Activated naive CD4-positive, alpha-beta T cell treated with anti-CD3 and anti-CD28 coated beads, Interleukin-2, amount 50 U/mL, for 24 hours (primary cell): ENCODE measurements around the gene CHMP2A.

ENCODE experiments used
- H3K27ac Mint-ChIP-seq: one replicate; pipeline ENCODE4 v1.8.0; 2021; ENCODE audit warnings: mild to moderate bottlenecking, mixed read lengths
- H3K27me3 Mint-ChIP-seq: one replicate; pipeline ENCODE4 v1.8.0; 2021; ENCODE audit warnings: mixed read lengths
- H3K36me3 Mint-ChIP-seq: one replicate; pipeline ENCODE4 v1.8.0; 2021; ENCODE audit warnings: mixed read lengths
- H3K4me1 Mint-ChIP-seq: one replicate; pipeline ENCODE4 v1.8.0; 2021; ENCODE audit warnings: mixed read lengths
- H3K4me3 Mint-ChIP-seq: one replicate; pipeline ENCODE4 v1.8.0; 2021; ENCODE audit warnings: mild to moderate bottlenecking, mixed read lengths
- H3K9me3 Mint-ChIP-seq: one replicate; pipeline ENCODE4 v1.8.0; 2021; ENCODE audit warnings: mixed read lengths

Gene CHMP2A

GRCh38 chr19:58536852-58537798 lies 17.8 kb downstream of the CHMP2A start:
- Mint-ChIP-seq H3K36me3 (no peaks in the 10 kb centered on the region), H3K9me3 (no peaks in the 10 kb centered on the region), H3K27ac (no peak overlapping the region), H3K4me3 (peak overlapping the region; percentile 30), H3K27me3 (peaks cover 3% of the 10 kb centered on the region), H3K4me1 (peaks cover 4% of the 10 kb centered on the region)

DNA sequence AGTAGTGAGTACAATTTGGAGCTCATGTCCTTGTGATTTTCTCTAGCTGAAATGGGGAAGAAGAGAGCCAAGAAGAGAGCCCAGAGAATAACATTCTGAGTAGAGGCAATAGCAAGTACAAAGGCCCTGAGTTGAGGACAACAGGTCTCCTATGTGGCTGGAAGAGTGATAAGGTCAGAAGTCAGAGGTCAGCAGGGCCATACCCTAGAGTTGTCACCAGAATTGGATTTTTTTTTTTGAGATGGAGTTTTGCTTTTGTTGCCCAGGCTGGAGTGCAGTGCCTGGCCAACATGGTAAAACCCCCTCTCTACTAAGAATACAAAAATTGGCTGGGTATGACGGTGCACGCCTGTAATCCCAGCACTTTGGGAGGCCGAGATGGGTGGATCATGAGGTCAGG lies 19.0 kb downstream of the CHMP2A start:
- Mint-ChIP-seq H3K27ac (no peak overlapping the region), H3K27me3 (peaks cover 3% of the 10 kb centered on the region)

DNA sequence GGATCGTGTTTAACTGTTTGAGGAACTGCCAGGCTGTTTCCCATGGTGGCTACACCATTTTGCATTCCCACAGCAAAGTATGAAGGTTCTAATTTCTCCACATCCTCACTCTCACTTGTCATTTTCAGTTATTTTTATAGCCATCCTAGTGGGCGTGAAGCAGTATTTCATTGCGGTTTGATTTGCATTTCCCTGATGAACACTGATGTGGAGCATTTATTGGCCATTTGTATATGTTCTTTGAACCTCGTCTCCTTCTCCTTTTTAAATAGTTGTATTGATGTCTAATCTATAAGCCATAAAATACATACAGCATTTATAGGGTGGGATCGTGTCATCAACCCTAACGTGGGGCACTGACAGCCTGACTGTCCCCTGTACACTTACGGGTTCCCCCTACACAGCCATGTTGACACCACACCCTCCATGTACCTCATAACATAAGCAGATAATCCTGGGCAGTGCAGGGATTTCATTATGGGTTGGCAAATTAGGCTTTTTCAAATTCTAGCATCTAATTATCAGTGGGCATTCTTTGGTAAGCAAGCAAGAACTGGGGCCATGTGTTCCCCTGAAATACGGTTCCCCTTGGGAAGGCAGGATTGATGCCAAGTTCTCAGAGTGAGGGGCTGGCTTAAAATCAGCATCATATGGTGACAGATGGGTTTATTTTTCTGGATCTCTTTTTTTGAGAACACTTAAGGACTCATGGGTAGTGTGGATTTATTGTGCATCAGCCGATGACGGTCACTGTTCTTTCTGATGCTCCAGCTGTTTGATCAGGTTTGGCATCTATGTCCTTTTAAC lies 23.7 kb downstream of the CHMP2A start:
- no peaks in the 10 kb centered on the region for H3K36me3 Mint-ChIP-seq
- no peaks in the 10 kb centered on the region for H3K27me3 Mint-ChIP-seq
- H3K27ac Mint-ChIP-seq: no peak overlapping the region
- no peaks in the 10 kb centered on the region for H3K9me3 Mint-ChIP-seq
- no peak overlapping the region for H3K4me3 Mint-ChIP-seq
- no peaks in the 10 kb centered on the region for H3K4me1 Mint-ChIP-seq

More for the DNA sequence above, 19.0 kb downstream of the CHMP2A start:
- Mint-ChIP-seq H3K9me3 (no peaks in the 10 kb centered on the region), H3K4me3 (no peak overlapping the region), H3K36me3 (no peaks in the 10 kb centered on the region), H3K4me1 (peaks cover 4% of the 10 kb centered on the region)

DNA sequence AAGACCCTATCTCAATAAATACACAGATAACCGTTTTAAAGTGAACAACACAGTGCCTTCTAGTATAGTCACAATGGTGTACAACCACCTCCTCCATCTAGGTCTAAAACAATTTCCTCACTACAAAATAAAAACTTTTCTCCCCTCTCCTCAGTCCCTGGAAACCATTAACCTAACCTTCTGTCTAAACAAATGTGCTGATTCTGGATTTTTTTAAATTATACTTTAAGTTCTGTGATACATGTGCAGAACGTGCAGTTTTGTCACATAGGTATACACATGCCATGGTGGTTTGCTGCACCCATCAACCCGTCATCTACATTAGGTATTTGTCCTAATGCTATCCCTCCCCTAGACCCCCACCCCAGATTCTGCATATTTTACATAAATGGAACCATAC lies 25.5 kb downstream of the CHMP2A start:
- Mint-ChIP-seq H3K27ac (no peak overlapping the region), H3K4me1 (no peaks in the 10 kb centered on the region), H3K27me3 (no peaks in the 10 kb centered on the region), H3K36me3 (no peaks in the 10 kb centered on the region), H3K9me3 (no peaks in the 10 kb centered on the region), H3K4me3 (no peak overlapping the region)

DNA sequence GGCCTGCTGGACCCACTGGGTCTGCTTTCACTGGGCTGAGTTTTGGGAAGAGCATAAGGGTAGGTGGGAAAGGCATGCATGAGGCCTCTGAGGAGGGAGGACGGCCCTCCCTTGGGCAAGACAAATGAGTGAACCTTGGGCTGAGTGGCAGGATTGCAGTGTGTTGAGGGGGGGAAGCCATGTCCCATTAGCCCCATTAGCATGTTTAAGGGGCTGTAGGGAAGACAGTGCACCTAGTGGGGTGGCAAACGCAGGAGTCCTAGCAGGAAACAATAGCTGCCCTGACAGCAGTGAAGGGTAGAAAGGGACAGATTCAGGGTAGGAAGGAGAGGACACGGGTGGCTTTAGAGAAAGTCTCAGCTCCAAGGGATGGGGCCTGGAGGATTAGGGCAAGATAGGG lies 32.2 kb downstream of the CHMP2A start:
- Mint-ChIP-seq H3K4me3 (no peak overlapping the region), H3K27ac (peak overlapping the region; percentile 30), H3K27me3 (no peaks in the 10 kb centered on the region), H3K4me1 (peaks cover 26% of the 10 kb centered on the region), H3K36me3 (no peaks in the 10 kb centered on the region), H3K9me3 (no peaks in the 10 kb centered on the region)

DNA sequence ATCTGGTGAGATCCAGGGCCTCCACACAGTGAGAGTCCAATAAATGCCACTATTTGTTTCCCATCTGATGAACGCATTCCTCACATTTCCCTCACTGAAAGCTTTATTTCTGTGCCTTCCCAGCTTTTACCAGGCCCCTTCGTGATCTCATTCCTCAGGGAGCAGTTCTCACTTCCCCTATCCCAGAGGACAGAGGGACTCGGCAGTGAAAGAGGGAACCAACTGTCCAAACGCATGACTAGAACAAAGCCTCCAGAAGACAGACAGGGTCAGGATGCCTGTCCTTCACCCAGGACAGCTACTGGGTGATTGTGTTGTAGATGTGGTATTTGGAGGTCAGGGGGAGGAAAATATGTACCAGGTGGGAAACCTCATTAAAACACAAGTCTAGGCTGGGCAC lies 33.3 kb downstream of the CHMP2A start:
- H3K27ac Mint-ChIP-seq: peak overlapping the region; percentile 47

GRCh38 chr19:58520257-58520599 lies 34.7 kb downstream of the CHMP2A start:
- Mint-ChIP-seq H3K4me3 (peak overlapping the region; percentile 99), H3K4me1 (peaks cover 41% of the 10 kb centered on the region), H3K36me3 (peaks cover 6% of the 10 kb centered on the region), H3K9me3 (no peaks in the 10 kb centered on the region), H3K27me3 (no peaks in the 10 kb centered on the region), H3K27ac (peak overlapping the region; percentile 98)

More for the DNA sequence above, 33.3 kb downstream of the CHMP2A start:
- no peaks in the 10 kb centered on the region for H3K9me3 Mint-ChIP-seq
- peaks cover 32% of the 10 kb centered on the region for H3K4me1 Mint-ChIP-seq
- no peaks in the 10 kb centered on the region for H3K36me3 Mint-ChIP-seq
- no peaks in the 10 kb centered on the region for H3K27me3 Mint-ChIP-seq
- H3K4me3 Mint-ChIP-seq: no peak overlapping the region

- peaks cover 6% of the 10 kb centered on the region for H3K36me3 Mint-ChIP-seq
- peak within 1 kb of the TSS; percentile 99 for H3K4me3 Mint-ChIP-seq
- no peaks in the 10 kb centered on the region for H3K9me3 Mint-ChIP-seq
- peaks cover 44% of the 10 kb centered on the region for H3K4me1 Mint-ChIP-seq
- no peaks in the 10 kb centered on the region for H3K27me3 Mint-ChIP-seq
- peak within 1 kb of the TSS; percentile 98 for H3K27ac Mint-ChIP-seq
Measured at GRCh38 chr19:58519355-58520256, 35.3 kb downstream of the CHMP2A start, which contains the start of gene ZBTB45. ZBTB45 (minus strand) TSS chr19:58519810; CDS start chr19:58517673, 2,137 bp downstream.

DNA sequence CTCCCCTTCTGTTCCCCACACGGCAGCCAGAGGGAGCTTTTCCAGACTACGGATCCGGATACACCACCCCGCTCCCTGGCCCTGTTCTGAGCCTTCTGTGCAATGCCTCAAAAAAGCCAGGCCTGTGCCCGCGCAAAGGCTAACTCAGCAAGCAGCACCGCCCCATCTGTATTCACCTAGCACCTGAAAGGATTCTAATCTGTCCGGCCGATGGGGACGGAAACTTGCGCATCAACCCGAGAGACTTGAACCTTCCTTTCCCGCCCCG lies 35.9 kb downstream of the CHMP2A start:
- no peaks in the 10 kb centered on the region for H3K9me3 Mint-ChIP-seq
- peak overlapping the region; percentile 98 for H3K27ac Mint-ChIP-seq
- H3K4me1 Mint-ChIP-seq: peaks cover 49% of the 10 kb centered on the region
- no peaks in the 10 kb centered on the region for H3K27me3 Mint-ChIP-seq
- H3K4me3 Mint-ChIP-seq: peak overlapping the region; percentile 99
- peaks cover 6% of the 10 kb centered on the region for H3K36me3 Mint-ChIP-seq

- Mint-ChIP-seq H3K36me3 (peaks cover 6% of the 10 kb centered on the region), H3K27ac (peak overlapping the region; percentile 98), H3K9me3 (no peaks in the 10 kb centered on the region), H3K4me1 (peaks cover 54% of the 10 kb centered on the region), H3K4me3 (peak overlapping the region; percentile 99), H3K27me3 (no peaks in the 10 kb centered on the region)
Measured at GRCh38 chr19:58518256-58519086, 36.4 kb downstream of the CHMP2A start.

GRCh38 chr19:58516964-58517833 lies 37.7 kb downstream of the CHMP2A start:
- peaks cover 6% of the 10 kb centered on the region for H3K36me3 Mint-ChIP-seq
- H3K4me1 Mint-ChIP-seq: peaks cover 54% of the 10 kb centered on the region
- no peak overlapping the region for H3K4me3 Mint-ChIP-seq
- H3K9me3 Mint-ChIP-seq: no peaks in the 10 kb centered on the region
- no peaks in the 10 kb centered on the region for H3K27me3 Mint-ChIP-seq
- peak overlapping the region; percentile 35 for H3K27ac Mint-ChIP-seq

- no peaks in the 10 kb centered on the region for H3K9me3 Mint-ChIP-seq
- H3K36me3 Mint-ChIP-seq: peaks cover 6% of the 10 kb centered on the region
- H3K27ac Mint-ChIP-seq: no peak overlapping the region
- H3K4me1 Mint-ChIP-seq: peaks cover 54% of the 10 kb centered on the region
- peak overlapping the region; percentile 60 for H3K4me3 Mint-ChIP-seq
- no peaks in the 10 kb centered on the region for H3K27me3 Mint-ChIP-seq
Measured at GRCh38 chr19:58516246-58516836, 38.6 kb downstream of the CHMP2A start.

GRCh38 chr19:58515259-58515658 lies 39.6 kb downstream of the CHMP2A start:
- H3K36me3 Mint-ChIP-seq: peaks cover 6% of the 10 kb centered on the region
- no peaks in the 10 kb centered on the region for H3K27me3 Mint-ChIP-seq
- H3K4me3 Mint-ChIP-seq: peak overlapping the region; percentile 60
- peak overlapping the region; percentile 55 for H3K27ac Mint-ChIP-seq
- no peaks in the 10 kb centered on the region for H3K9me3 Mint-ChIP-seq
- H3K4me1 Mint-ChIP-seq: peaks cover 50% of the 10 kb centered on the region
